ENCODE measurements around the gene GPC1. TPM values are rescaled to one million over a fixed set of nuclear protein-coding genes. Genes with fewer than 3 reads are reported as not detected.

The GPC1 gene
- total and polyA plus RNA-seq, 2 experiments from 2014 or later: 71.4 to 142 TPM

DNA sequence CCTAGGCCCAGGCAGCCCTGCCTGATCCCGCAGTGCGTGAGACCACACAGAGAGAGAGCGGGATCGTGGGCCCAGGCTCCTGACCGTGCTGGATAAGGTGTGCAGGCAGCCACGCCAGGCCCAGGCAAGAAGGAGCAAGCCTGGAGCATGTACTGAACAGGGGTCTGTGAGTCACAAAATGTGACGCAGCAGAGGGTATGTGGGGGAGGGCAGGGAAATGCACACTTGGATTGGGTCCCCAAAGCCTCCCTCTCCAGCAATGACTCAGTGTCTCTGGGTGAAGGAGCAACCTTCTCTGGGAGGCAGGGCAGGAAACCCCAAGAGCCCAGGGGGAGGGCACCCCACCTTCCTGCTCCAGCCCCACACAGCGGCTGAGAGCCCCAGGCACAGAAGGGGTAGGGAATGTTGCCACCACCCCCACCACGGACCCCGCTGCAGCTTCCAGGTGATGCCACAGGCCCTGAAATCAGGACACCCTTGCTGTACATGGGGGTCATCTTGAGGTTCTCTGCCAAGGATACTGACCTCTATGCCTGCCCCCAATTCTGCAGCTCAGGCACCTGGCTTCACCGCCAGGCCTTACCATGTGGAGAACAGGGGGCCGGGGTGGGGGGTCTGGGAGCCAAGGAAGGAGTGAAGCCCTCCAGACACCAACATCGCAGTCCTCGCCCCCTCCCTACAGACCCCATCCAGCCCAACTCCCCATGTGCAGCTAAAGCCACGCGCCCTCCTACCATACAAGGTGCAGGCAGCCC, 1.3 kb upstream of the GPC1 start:
- peak; percentile 61 for DNase-seq (ENCODE audit: low spot score)

DNA sequence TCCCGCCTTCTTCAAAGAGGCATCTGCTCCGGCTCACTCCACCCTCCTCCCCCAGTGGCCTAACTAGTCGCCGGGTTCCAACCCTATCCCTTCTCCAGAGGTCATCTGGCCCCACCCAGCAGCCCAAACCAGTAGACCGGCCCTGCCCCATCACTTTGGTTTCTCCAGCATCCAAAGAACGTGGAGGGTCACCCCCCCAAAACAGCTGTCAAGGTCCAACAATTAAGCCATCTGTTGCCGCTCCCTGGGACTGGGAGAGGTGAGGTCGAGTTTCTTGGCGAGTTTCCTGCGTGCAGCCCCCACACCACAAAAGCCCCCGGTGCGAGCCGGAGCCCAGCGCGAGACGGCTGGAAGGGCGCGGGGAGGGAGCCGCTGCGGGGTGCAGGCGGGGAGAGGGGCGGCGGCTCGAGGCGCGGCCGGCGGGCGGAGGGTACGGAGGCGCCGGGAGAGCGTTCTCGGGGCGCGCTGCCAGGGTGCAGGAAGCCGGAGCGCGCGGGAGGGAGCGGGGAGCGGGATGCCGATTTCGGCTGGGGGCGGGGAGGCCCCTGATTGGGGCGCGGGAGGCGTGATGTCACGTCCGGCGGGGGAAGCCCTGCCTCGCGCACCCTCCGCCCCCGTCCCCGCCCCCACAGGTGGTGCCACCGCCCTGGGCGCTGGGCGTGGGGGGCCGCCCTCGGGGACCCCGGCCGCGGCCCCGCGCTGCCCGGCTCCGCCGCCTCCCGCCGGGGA, 571 bp upstream of the GPC1 start:
- peak overlapping the region; percentile 99 for H3K4me2 ChIP-seq
- peak overlapping the region; percentile 76 for H2AFZ ChIP-seq
- no peaks in the 10 kb centered on the region for H3K36me3 ChIP-seq (replicated peaks; ENCODE audit: insufficient read depth, low read depth)
- no peaks in the 10 kb centered on the region for H3K27me3 ChIP-seq
- peak; percentile 94 for DNase-seq (ENCODE audit: low spot score)
- peaks cover 35% of the 10 kb centered on the region for H3K79me2 ChIP-seq
- H4K20me1 ChIP-seq (ENCODE audit: insufficient read depth, poor library complexity, severe bottlenecking): peaks cover 27% of the 10 kb centered on the region
- H3K27ac ChIP-seq: peak overlapping the region; percentile 95
- 2% methylated on average over 18 of the region's 71 CpGs for WGBS (ENCODE audit: low lambda C conversion rate, missing lambda C conversion rate)
- peaks cover 18% of the 10 kb centered on the region for H3K4me1 ChIP-seq (ENCODE audit: insufficient read depth)
- TF ChIP-seq EZH2phosphoT487 (IDR thresholded peaks at IDR 0.05; ENCODE audit: low read depth, severe bottlenecking, unreplicated experiment) (no peak), EZH2 (IDR thresholded peaks at IDR 0.05; ENCODE audit: borderline replicate concordance) (no peak)
- TF ChIP-seq, protein P1, sequence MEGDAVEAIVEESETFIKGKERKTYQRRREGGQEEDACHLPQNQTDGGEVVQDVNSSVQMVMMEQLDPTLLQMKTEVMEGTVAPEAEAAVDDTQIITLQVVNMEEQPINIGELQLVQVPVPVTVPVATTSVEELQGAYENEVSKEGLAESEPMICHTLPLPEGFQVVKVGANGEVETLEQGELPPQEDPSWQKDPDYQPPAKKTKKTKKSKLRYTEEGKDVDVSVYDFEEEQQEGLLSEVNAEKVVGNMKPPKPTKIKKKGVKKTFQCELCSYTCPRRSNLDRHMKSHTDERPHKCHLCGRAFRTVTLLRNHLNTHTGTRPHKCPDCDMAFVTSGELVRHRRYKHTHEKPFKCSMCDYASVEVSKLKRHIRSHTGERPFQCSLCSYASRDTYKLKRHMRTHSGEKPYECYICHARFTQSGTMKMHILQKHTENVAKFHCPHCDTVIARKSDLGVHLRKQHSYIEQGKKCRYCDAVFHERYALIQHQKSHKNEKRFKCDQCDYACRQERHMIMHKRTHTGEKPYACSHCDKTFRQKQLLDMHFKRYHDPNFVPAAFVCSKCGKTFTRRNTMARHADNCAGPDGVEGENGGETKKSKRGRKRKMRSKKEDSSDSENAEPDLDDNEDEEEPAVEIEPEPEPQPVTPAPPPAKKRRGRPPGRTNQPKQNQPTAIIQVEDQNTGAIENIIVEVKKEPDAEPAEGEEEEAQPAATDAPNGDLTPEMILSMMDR (IDR thresholded peaks at IDR 0.05; ENCODE audit: poor library complexity): no peak
- peak overlapping the region; percentile 90 for H3K4me3 ChIP-seq
- no peaks in the 10 kb centered on the region for H3K9me3 ChIP-seq (ENCODE audit: low read depth)
- no peaks in the 10 kb centered on the region for H3K9me2 ChIP-seq (replicated peaks; ENCODE audit: insufficient read depth)

More for the DNA sequence above, 1.3 kb upstream of the GPC1 start:
- H3K4me1 ChIP-seq (ENCODE audit: insufficient read depth): peaks cover 18% of the 10 kb centered on the region
- peak overlapping the region; percentile 90 for H3K4me3 ChIP-seq
- H4K20me1 ChIP-seq (ENCODE audit: insufficient read depth, poor library complexity, severe bottlenecking): peaks cover 20% of the 10 kb centered on the region
- peak overlapping the region; percentile 95 for H3K27ac ChIP-seq
- no peaks in the 10 kb centered on the region for H3K27me3 ChIP-seq
- H3K9me3 ChIP-seq (ENCODE audit: low read depth): no peaks in the 10 kb centered on the region
- no peaks in the 10 kb centered on the region for H3K9me2 ChIP-seq (replicated peaks; ENCODE audit: insufficient read depth)
- no peaks in the 10 kb centered on the region for H3K36me3 ChIP-seq (replicated peaks; ENCODE audit: insufficient read depth, low read depth)
- 77% methylated on average over 16 of the region's 16 CpGs for WGBS (ENCODE audit: low lambda C conversion rate, missing lambda C conversion rate)
- no peak overlapping the region for H2AFZ ChIP-seq
- H3K4me2 ChIP-seq: peak overlapping the region; percentile 99
- H3K79me2 ChIP-seq: peaks cover 27% of the 10 kb centered on the region
- TF ChIP-seq EZH2phosphoT487 (IDR thresholded peaks at IDR 0.05; ENCODE audit: low read depth, severe bottlenecking, unreplicated experiment) (no peak), EZH2 (IDR thresholded peaks at IDR 0.05; ENCODE audit: borderline replicate concordance) (no peak)
- TF ChIP-seq, protein P1 (IDR thresholded peaks at IDR 0.05; ENCODE audit: poor library complexity): no peak

DNA sequence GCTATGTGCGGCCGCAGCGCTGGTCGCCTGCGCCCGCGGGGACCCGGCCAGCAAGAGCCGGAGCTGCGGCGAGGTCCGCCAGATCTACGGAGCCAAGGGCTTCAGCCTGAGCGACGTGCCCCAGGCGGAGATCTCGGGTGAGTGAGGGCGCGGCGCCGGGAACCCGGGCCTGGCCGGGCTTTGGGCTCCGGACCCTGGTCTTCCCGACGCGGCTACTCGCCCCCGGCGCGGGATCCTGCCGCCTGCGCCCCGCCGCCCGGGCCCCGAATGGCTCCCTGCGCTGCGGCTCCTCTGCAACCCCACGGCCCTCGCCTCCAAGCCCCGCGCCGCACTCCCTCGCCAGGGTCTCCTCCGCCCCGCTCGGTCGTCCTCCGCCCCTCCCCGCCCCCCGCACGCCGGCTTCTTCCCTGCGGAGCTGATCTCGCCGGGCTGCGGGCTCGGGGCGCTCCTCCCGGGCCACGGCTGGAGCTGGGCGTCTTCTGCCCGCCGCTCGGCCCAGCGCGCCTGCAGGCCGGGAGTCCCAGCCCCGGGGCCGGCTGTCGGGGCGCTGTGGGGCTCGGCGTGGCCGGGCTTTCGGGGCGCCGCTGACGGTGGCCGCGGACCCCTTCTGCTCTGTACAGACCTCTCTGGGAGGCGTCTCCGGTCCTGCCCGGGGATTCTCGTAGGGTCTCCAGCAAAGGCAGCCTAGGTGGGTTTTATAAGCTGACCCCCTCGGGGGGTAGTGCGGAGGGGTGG, 652 bp downstream of the GPC1 start:
- TF ChIP-seq, protein P1 (IDR thresholded peaks at IDR 0.05; ENCODE audit: poor library complexity): no peak
- TF ChIP-seq EZH2phosphoT487 (IDR thresholded peaks at IDR 0.05; ENCODE audit: low read depth, severe bottlenecking, unreplicated experiment) (no peak), EZH2 (IDR thresholded peaks at IDR 0.05; ENCODE audit: borderline replicate concordance) (no peak)
- H2AFZ ChIP-seq: peak overlapping the region; percentile 35
- peaks cover 44% of the 10 kb centered on the region for H3K79me2 ChIP-seq
- H4K20me1 ChIP-seq (ENCODE audit: insufficient read depth, poor library complexity, severe bottlenecking): peaks cover 34% of the 10 kb centered on the region
- no peaks in the 10 kb centered on the region for H3K36me3 ChIP-seq (replicated peaks; ENCODE audit: insufficient read depth, low read depth)
- under 1% methylated on average over 35 of the region's 88 CpGs for WGBS (ENCODE audit: low lambda C conversion rate, missing lambda C conversion rate)
- peaks cover 18% of the 10 kb centered on the region for H3K4me1 ChIP-seq (ENCODE audit: insufficient read depth)
- H3K4me3 ChIP-seq: peak overlapping the region; percentile 88
- H3K27ac ChIP-seq: peak overlapping the region; percentile 95
- H3K9me2 ChIP-seq (replicated peaks; ENCODE audit: insufficient read depth): no peaks in the 10 kb centered on the region
- H3K4me2 ChIP-seq: peak overlapping the region; percentile 94
- H3K9me3 ChIP-seq (ENCODE audit: low read depth): no peaks in the 10 kb centered on the region
- H3K27me3 ChIP-seq: no peaks in the 10 kb centered on the region
- DNase-seq (ENCODE audit: low spot score): peak; percentile 50
